ENCODE data around the gene FXYD3. TPM values are rescaled to one million over a fixed set of nuclear protein-coding genes. Genes with fewer than 3 reads are reported as not detected.

FXYD3 gene
- total and polyA plus RNA-seq, 2 experiments from 2014 or later = 0.81 TPM; not detected in 1

- Histone ChIP-seq H3K36me3 (ENCODE audit: insufficient read depth) (no peaks in the 10 kb centered on the region), H4K20me1 (replicated peaks; ENCODE audit: insufficient read depth) (no peaks in the 10 kb centered on the region), H3K27me3 (ENCODE audit: insufficient read depth) (no peaks in the 10 kb centered on the region), H2AFZ (no peak overlapping the region), H3K4me3 (no peak overlapping the region), H3K9me2 (ENCODE audit: insufficient read depth) (peaks cover 7% of the 10 kb centered on the region; the same call in 1 of the 2 replicates), H3K4me2 (no peak overlapping the region), H3F3A (replicated peaks; ENCODE audit: low read depth) (no peaks in the 10 kb centered on the region), H3K4me1 (ENCODE audit: insufficient read depth) (peaks cover 2% of the 10 kb centered on the region), H3K79me2 (replicated peaks; ENCODE audit: insufficient read depth) (no peaks in the 10 kb centered on the region), H3K27ac (ENCODE audit: low read depth) (no peak overlapping the region)
- no peaks in the 10 kb centered on the region for H3K9me3 Mint-ChIP-seq
- H3K27ac Mint-ChIP-seq = no peak overlapping the region
- peaks cover 13% of the 10 kb centered on the region; the same call in 2 of the 3 replicates for H3K4me1 Mint-ChIP-seq
- no peak overlapping the region for H3K4me3 Mint-ChIP-seq
- no peak for ATAC-seq
- H3K27me3 Mint-ChIP-seq (ENCODE audit: insufficient read depth, low read depth, poor library complexity) = peaks cover 4% of the 10 kb centered on the region
- no peaks in the 10 kb centered on the region for H3K36me3 Mint-ChIP-seq (ENCODE audit: low read depth)
- DNase-seq (ENCODE audit: low spot score) = no peak
- no peak for TF ChIP-seq CREB1 (CRISPR knock-in tag; IDR thresholded peaks at IDR 0.05; ENCODE audit: low read depth)
- no peak for TF ChIP-seq ZNF331 (CRISPR knock-in tag; IDR thresholded peaks at IDR 0.05; ENCODE audit: low read depth)
- no peak for TF ChIP-seq ZNF114 (CRISPR knock-in tag; IDR thresholded peaks at IDR 0.05)
- no peak for TF ChIP-seq NANOG (IDR thresholded peaks at IDR 0.05; ENCODE audit: borderline replicate concordance)
- TF ChIP-seq JUNB (IDR thresholded peaks at IDR 0.05; ENCODE audit: unreplicated experiment) = no peak
- no peak for TF ChIP-seq POLR2AphosphoS5 (IDR thresholded peaks at IDR 0.05; ENCODE audit: low read depth)
- TF ChIP-seq EZH2 (IDR thresholded peaks at IDR 0.05; ENCODE audit: low read depth, unreplicated experiment) = no peak
- TF ChIP-seq EZH2phosphoT487 (IDR thresholded peaks at IDR 0.05; ENCODE audit: unreplicated experiment) = no peak
- no peak for TF ChIP-seq ETS1 (IDR thresholded peaks at IDR 0.05)
- TF ChIP-seq CTCF (conservative IDR thresholded peaks at IDR 0.05; ENCODE audit: low read depth in 2 of 2) = no peak
- TF ChIP-seq REST (IDR thresholded peaks at IDR 0.05; ENCODE audit: unreplicated experiment) = no peak
- no peak for TF ChIP-seq STAT1 (IDR thresholded peaks at IDR 0.05; ENCODE audit: unreplicated experiment)
Measured at GRCh38 chr19:35127871-35128270, 12.2 kb downstream of the FXYD3 start.

All from GM23338 (cell line).